ENCODE measurements around the gene ADGRB2.

Gene ADGRB2

DNA sequence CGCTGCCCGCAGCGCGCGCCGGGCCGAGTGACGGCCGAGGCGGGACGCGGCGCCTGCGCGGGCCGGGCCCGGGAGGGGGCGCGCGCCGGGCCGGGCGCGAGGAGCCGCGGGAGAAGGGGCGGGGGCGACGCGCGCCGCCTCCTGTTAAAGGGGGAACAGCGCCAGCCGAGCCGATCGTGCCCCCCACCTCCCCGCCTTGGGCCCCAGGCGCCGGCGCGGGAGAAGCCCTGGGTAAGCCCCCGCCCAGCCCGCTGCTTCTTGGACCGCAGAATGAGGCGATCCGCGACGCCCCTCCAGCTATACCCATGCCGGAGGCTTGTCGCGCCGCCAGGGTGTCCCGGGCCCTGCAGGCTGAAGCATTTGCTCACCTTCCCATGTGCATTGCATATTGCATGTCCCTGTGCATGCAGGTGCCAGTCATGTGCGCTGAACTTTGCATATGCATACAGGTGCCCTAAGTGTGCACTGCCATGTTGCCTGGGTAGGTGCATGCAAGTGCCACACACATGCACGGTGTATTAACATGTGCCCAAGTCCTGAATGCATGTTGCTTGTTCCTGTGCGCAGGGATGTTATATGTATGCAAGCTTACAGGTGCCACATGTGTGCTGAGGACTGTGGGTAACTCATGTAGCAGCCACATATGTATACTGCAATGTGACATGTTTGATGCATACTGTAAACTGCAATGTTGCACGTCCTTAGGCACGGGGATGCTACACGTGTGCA, at the start of gene ADGRB2:
TSS of gene ADGRB2 (minus strand) at position 29 of the 729 bp plus-strand sequence. CDS start 7,119 bp downstream, outside the sequence.
- peak; percentile 55 for DNase-seq (ENCODE audit: low spot score)

- no peak for DNase-seq (ENCODE audit: low spot score)
Measured at GRCh38 chr1:31812158-31812829, 48.2 kb upstream of the ADGRB2 start.

- DNase-seq (ENCODE audit: low spot score): peak; percentile 54
Measured at GRCh38 chr1:31811605-31812004, 47.5 kb upstream of the ADGRB2 start.

DNA sequence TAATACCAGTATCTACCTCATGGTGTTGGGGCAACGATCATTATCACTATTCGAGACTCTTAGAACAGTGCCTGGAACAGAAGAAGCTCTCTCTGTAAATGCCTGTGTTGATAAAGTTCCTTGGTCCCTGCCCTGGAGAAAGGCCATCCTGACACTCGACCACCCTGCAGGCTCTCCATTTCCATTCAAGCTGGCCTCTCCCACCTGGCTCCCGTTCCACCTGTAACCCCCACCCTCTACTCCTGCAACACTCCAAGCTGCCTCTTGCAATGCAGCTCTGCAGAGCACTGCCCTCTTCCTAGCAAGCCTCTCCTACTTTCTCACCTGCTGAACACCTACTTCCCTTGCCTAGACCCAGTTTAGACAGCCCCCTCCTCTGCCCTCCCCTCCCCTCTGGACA, 45.6 kb upstream of the ADGRB2 start:
- no peak for DNase-seq (ENCODE audit: low spot score)

DNA sequence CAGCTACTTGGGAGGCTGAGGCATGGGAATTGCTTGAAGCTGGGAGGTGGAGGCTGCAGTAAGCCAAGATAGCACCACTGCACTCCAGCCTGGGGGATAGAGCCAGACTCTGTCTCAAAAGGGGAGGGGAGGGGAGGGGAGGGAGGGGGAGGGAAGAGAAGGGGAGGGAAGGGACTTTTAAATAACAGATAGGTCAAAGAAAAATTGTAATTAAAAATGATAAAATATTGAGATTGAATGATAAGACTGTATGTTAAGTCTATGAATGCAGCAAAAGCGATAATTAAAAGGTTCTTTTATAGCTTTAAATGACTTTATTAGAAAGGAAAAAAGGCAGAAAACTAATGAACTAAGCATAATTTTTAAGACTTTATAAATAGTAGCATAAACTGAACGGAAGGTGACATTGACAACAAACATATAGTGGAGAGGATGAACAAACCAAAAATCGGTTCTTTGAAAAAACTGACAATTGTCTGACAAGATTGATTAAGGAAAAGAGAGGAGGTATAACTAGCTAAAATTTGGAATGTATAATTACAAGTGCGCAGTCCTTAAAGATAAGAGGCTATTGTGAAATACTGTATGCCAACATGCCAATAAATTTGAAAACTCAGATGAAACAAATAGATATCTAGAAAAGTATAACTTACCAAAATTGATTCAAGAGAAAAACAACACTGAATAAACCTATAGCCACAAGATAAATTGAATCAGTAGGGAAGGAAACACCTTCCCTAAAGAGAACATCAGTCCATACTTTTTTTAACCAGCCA, 43.3 kb upstream of the ADGRB2 start:
- DNase-seq (ENCODE audit: low spot score): no peak

GRCh38 chr1:31805318-31805717, 41.2 kb upstream of the ADGRB2 start:
- DNase-seq (ENCODE audit: low spot score): no peak

DNA sequence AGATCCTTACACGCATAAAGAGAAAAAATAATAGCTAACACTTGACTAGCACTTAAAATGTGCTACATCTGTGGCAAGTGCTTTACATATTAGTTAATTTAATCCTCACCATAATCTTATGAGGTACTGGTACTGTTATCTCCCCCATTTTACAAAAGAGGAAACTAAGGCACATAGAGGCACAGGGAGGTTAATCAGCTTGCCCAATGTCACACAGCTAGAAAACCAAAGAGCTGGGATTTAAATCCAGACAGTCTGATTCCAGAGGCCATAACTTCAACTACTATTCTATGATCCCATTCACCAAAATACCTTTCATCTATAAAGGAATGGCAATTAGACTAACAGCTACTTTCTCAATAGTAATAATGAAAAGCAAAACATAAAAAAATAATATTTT, 40.0 kb upstream of the ADGRB2 start:
- DNase-seq (ENCODE audit: low spot score): no peak

GRCh38 chr1:31803610-31804009, 39.5 kb upstream of the ADGRB2 start:
- no peak for DNase-seq (ENCODE audit: low spot score)

DNA sequence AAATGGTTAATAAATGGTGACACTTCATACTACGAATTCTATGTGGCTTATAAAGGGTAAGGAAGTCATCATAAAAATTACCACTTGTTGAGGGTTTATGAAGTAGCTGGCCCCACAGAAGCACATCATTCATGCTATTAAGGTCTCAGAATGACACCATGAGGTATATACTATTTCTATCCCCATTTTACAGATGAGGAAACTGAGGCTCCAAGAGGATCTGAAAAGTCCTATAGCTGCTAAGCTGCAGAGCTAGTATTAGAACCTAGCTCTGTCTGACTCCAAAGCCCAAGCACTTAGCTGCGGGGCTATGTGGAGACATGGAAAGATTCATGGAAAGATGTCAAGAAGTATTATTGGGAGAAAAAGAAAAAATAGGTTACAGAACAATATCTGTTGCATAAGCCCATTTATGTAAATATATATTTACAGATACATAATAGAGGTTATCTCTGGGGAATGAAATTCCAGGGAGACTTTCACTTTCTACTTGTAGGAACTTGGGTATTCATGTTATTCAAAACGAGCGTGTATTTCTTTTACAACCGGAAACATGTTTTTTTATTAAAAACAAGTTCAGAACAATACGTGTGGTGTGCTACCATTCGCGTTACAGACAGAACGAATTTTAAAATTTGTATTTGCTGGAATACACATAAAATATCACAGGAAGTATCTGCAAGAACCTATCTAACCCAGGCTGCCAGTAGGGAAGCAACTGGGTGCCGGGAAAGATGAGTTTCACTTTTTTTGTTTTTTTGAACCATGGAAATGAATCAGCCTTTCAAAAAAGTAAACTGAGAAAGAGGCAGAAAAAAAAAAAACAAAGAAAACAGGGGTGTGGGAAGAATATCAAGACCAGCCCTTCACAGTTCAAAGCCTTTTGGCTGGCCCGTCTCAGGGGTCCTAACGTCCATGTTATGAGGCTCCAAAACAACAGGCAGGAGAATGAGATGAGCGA, 38.3 kb upstream of the ADGRB2 start:
- DNase-seq (ENCODE audit: low spot score): no peak

- no peak for DNase-seq (ENCODE audit: low spot score)
Measured at GRCh38 chr1:31801458-31801857, 37.3 kb upstream of the ADGRB2 start.

DNA sequence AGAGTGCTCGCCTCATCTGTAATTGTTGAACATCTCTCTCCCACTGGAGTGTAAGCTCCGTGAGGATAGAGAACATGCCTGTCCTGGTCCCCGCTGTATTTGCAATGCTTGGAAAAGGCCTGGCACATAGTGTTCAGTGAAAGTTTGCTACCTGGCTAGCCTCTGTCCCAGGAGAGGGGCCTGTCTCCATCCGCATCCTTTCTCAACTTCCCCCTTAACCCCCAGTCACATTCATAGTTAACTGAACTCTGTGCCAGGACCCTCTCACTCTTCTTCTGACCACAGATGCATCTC, 36.5 kb upstream of the ADGRB2 start:
- no peak for DNase-seq (ENCODE audit: low spot score)

- DNase-seq (ENCODE audit: low spot score): no peak
Measured at GRCh38 chr1:31799895-31800673, 35.9 kb upstream of the ADGRB2 start.

DNA sequence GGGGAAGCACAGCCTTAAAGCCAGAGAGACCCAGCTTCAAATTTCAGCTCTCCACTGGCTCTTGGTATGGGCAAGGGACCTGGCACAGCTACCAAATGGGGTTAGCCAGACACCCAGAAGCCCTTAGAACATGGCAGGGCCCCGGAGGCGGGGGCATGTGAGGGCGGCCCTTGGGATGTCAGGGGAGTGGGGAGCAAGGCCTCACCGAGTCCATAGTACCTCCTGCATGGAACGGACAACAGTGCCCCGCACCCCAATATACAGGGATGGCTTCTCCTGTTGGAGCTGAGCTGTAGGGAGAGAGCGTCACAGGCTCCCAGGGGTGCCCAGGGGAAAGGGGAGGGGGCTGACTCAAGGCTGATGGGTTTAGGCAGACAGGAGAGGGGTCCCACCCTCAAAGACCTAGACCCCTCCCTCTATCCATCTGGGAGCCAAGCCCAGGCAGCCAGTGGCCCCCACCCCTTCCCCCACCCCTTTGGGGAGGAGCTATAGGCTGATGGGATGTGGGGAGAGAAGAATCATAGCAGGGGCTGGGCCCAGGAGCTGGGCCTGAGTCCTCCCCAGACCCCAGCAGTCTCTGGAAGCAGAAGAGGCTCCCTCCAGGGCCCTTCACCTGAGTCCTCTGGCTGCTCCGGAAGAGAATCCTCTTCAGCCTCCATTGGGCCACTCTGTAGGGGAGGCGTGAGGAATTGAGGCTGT, 35.2 kb upstream of the ADGRB2 start:
- peak; percentile 28 for DNase-seq (ENCODE audit: low spot score)

GRCh38 chr1:31798433-31799195, 34.5 kb upstream of the ADGRB2 start:
- DNase-seq (ENCODE audit: low spot score): peak; percentile 29

DNA sequence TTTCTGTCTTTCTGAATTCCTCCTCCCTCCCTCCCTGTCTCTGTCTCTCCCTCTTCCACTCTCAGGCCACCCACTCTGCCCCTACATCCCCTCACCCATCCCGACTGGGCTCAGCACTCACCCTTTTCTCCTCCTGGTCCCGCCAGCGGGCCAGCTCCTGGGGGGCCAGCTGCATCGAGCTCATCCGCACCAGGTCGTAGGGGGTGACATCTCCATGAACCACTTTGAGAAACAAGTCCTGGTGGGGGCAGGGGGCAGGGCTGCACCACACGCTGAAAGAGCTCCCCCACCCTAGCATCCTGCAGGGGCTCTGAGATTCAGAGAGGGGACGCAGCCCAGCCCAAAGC, 33.9 kb upstream of the ADGRB2 start:
- DNase-seq (ENCODE audit: low spot score): no peak

GRCh38 chr1:31797216-31797615, 33.1 kb upstream of the ADGRB2 start:
- no peak for DNase-seq (ENCODE audit: low spot score)

- DNase-seq (ENCODE audit: low spot score): no peak
Measured at GRCh38 chr1:31796707-31797106, 32.6 kb upstream of the ADGRB2 start.

GRCh38 chr1:31795801-31796621, 31.9 kb upstream of the ADGRB2 start:
- DNase-seq (ENCODE audit: low spot score): no peak

DNA sequence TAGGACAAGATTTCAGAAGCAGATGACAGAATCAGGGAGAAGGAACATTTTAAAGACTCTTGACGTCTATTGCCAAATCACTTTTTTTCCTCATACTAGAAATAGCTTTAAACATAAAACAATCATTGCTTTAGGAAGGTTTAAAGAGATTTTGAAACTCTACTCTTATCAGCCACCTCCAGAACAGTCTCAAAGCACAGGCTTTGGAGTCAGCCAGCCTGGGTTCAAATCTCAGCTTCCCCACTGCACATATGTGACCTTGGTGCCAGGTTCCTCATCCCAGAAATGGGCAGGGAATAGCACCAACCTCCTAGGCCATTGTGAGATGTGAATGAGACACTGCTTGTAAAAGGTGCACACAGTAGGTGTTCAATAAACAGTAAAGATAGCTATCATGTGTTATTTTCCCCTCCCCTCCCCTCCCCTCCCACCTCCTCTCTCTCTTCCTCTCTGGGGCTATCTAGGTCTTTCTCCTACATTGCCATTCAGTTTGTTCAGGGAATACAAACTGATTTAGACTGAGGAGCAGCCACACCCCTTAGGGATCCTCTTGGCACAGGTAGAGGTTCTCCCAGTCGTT, 31.0 kb upstream of the ADGRB2 start:
- DNase-seq (ENCODE audit: low spot score): no peak
